H1 (cell line): ENCODE measurements around the gene PDE4D. TPM values are rescaled to one million over a fixed set of nuclear protein-coding genes. Genes with fewer than 3 reads are reported as not detected.

Experiments used
- RAD21 ChIP-seq, 2 experiments: IDR thresholded peaks in 1 of 2; conservative IDR thresholded peaks in 1 of 2; 2 replicates each; pipeline ENCODE4 v1.6.1; 2011; ENCODE audit warnings: low read depth in 2 of 2, low read length in 2 of 2, improper control_type of control experiment in 1 of 2, inconsistent platforms in 1 of 2, mild to moderate bottlenecking in 1 of 2, moderate library complexity in 1 of 2
- SP1 ChIP-seq: IDR thresholded peaks from 2 replicates; pipeline ENCODE4 v1.6.1; 2011; ENCODE audit warnings: low read depth, low read length
- polyA plus RNA-seq, 7 experiments: library from polyadenylated mRNA; depleted of rRNA in 3 of 7; stranded (reverse) in 5 of 7; unstranded in 2 of 7; fragments of >200 nt in 5 of 7; fragments of 200-250 nt in 2 of 7; gene quantifications; 1 replicate in 5 of 7; 2 replicates in 1 of 7; 4 replicates in 1 of 7; pipeline versions ENCODE4 v1.2.1 to v1.2.3, GENCODE V29; 2011 to 2013; ENCODE audit warnings: missing spikeins in 2 of 7, mixed read lengths in 2 of 7
- total RNA-seq: library from RNA; stranded (reverse); fragmentation: NEBNext Ultra II Directional; extraction: Animal tissue kit (Norgen Biotek cat#: 25700); gene quantifications from 2 replicates; pipeline ENCODE4 v1.2.1, GENCODE V29; 2021

Gene PDE4D
- total and polyA plus RNA-seq, 2 of the 8 experiments (the other 6 are each of a cell fraction or from before 2014, with no cell fraction given): 2.3 to 3.7 TPM

GRCh38 chr5:59673438-59674058 is 220.0 kb downstream of the PDE4D start (continued):
- TF ChIP-seq SP1 (no peak), RAD21 (IDR thresholded peaks at IDR 0.05 in 1 of 2, conservative IDR thresholded peaks at IDR 0.05 in 1 of 2; ENCODE audit: low read depth in 2 of 2, low read length in 2 of 2) (peak; percentile 81 to 87)
